HEK293 (cell line): Measurements from ENCODE around the gene DNAJA1.

Experiments used
- BCL11B ChIP-seq: fragments of 450-650 bp; formaldehyde crosslinking; IDR thresholded peaks from 2 replicates; pipeline ENCODE4 v1.5.1; 2016; ENCODE audit warnings: low read depth, missing biosample characterization, missing genetic modification characterization
- EGR2 ChIP-seq: fragments of 450-650 bp; formaldehyde crosslinking; IDR thresholded peaks from 2 replicates; pipeline ENCODE4 v1.5.1; 2016; ENCODE audit warnings: low read depth, missing biosample characterization, missing genetic modification characterization
- GLIS2 ChIP-seq: fragments of 450-650 bp; formaldehyde crosslinking; IDR thresholded peaks from 2 replicates; pipeline ENCODE4 v1.5.1; 2016; ENCODE audit warnings: missing biosample characterization, missing genetic modification characterization
- HOXA7 ChIP-seq: sonication (generic); formaldehyde crosslinking; IDR thresholded peaks from 2 replicates; pipeline ENCODE4 v1.8.1; 2022; ENCODE audit warnings: missing genetic modification reagents, borderline replicate concordance
- KLF9 ChIP-seq: fragments of 450-650 bp; formaldehyde crosslinking; IDR thresholded peaks from 2 replicates; pipeline ENCODE4 v1.5.1; 2016; ENCODE audit warnings: missing biosample characterization, missing genetic modification characterization, low read depth
- MEIS1 ChIP-seq: sonication (generic); formaldehyde crosslinking; IDR thresholded peaks from 2 replicates; pipeline ENCODE4 v1.8.1; 2022; ENCODE audit warnings: missing genetic modification reagents, mild to moderate bottlenecking, borderline replicate concordance
- ZBTB8A ChIP-seq: fragments of 450-650 bp; formaldehyde crosslinking; IDR thresholded peaks from 2 replicates; pipeline ENCODE4 v1.5.1; 2016; ENCODE audit warnings: missing biosample characterization, missing genetic modification characterization
- ZNF112 ChIP-seq: fragments of 450-650 bp; formaldehyde crosslinking; IDR thresholded peaks from 2 replicates; pipeline ENCODE4 v1.5.0; 2017; ENCODE audit warnings: missing biosample characterization, missing genetic modification characterization
- ZNF121 ChIP-seq: fragments of 450-650 bp; formaldehyde crosslinking; IDR thresholded peaks from 2 replicates; pipeline ENCODE4 v1.5.1; 2016; ENCODE audit warnings: missing biosample characterization, missing genetic modification characterization
- ZNF16 ChIP-seq: fragments of 450-650 bp; formaldehyde crosslinking; IDR thresholded peaks from 2 replicates; pipeline ENCODE4 v1.5.1; 2016; ENCODE audit warnings: low read depth, missing biosample characterization, missing genetic modification characterization
- ZNF169 ChIP-seq: fragments of 450-650 bp; formaldehyde crosslinking; IDR thresholded peaks from 2 replicates; pipeline ENCODE4 v1.5.1; 2016; ENCODE audit warnings: missing biosample characterization, missing genetic modification characterization
- ZNF23 ChIP-seq: fragments of 450-650 bp; formaldehyde crosslinking; IDR thresholded peaks from 2 replicates; pipeline ENCODE4 v1.5.1; 2016; ENCODE audit warnings: missing biosample characterization, missing genetic modification characterization, borderline replicate concordance
- ZNF423 ChIP-seq: fragments of 450-650 bp; formaldehyde crosslinking; IDR thresholded peaks from 2 replicates; pipeline ENCODE4 v1.5.1; 2016; ENCODE audit warnings: missing biosample characterization, missing genetic modification characterization
- ZNF426 ChIP-seq: fragments of 450-650 bp; formaldehyde crosslinking; IDR thresholded peaks from 2 replicates; pipeline ENCODE4 v1.5.1; 2017; ENCODE audit warnings: missing biosample characterization, missing genetic modification characterization, mild to moderate bottlenecking, inconsistent platforms, moderate library complexity
- ZNF514 ChIP-seq: fragments of 450-650 bp; formaldehyde crosslinking; IDR thresholded peaks from 2 replicates; pipeline ENCODE4 v1.5.1; 2016; ENCODE audit warnings: missing biosample characterization, missing genetic modification characterization
- ZNF530 ChIP-seq: fragments of 450-650 bp; formaldehyde crosslinking; IDR thresholded peaks from 2 replicates; pipeline ENCODE4 v1.5.1; 2016; ENCODE audit warnings: low read depth, missing biosample characterization, missing genetic modification characterization
- ZNF548 ChIP-seq: fragments of 450-650 bp; formaldehyde crosslinking; IDR thresholded peaks from 2 replicates; pipeline ENCODE4 v1.5.1; 2016; ENCODE audit warnings: missing biosample characterization, missing genetic modification characterization
- ZNF571 ChIP-seq: fragments of 450-650 bp; formaldehyde crosslinking; IDR thresholded peaks from 2 replicates; pipeline ENCODE4 v1.5.0; 2017; ENCODE audit warnings: missing biosample characterization, missing genetic modification characterization
- ZNF585B ChIP-seq: fragments of 450-650 bp; formaldehyde crosslinking; IDR thresholded peaks from 2 replicates; pipeline ENCODE4 v1.5.1; 2016; ENCODE audit warnings: missing biosample characterization, missing genetic modification characterization
- ZNF629 ChIP-seq: fragments of 450-650 bp; formaldehyde crosslinking; IDR thresholded peaks from 2 replicates; pipeline ENCODE4 v1.5.1; 2017; ENCODE audit warnings: missing biosample characterization, missing genetic modification characterization
- ZNF660 ChIP-seq: fragments of 450-650 bp; IDR thresholded peaks from 2 replicates; pipeline ENCODE4 v1.5.1; 2018; ENCODE audit warnings: missing biosample characterization, mild to moderate bottlenecking, missing genetic modification characterization
- ZNF707 ChIP-seq: fragments of 450-650 bp; formaldehyde crosslinking; IDR thresholded peaks from 2 replicates; pipeline ENCODE4 v1.5.1; 2016; ENCODE audit warnings: missing biosample characterization, missing genetic modification characterization
- ZSCAN23 ChIP-seq: fragments of 450-650 bp; formaldehyde crosslinking; IDR thresholded peaks from 2 replicates; pipeline ENCODE4 v1.5.1; 2016; ENCODE audit warnings: missing biosample characterization, missing genetic modification characterization
- ZSCAN30 ChIP-seq: fragments of 450-650 bp; IDR thresholded peaks from 2 replicates; pipeline ENCODE4 v1.5.1; 2018; ENCODE audit warnings: missing biosample characterization, mild to moderate bottlenecking, missing genetic modification characterization, moderate library complexity
- ZXDB ChIP-seq: fragments of 450-650 bp; formaldehyde crosslinking; IDR thresholded peaks from 2 replicates; pipeline ENCODE4 v1.5.1; 2016; ENCODE audit warnings: missing biosample characterization, missing genetic modification characterization
- TF ChIP-seq, protein P1 (sequence below): fragments of 450-650 bp; IDR thresholded peaks from 2 replicates; pipeline ENCODE4 v1.5.1; 2018; ENCODE audit warnings: missing biosample characterization, mild to moderate bottlenecking, missing genetic modification characterization
- TF ChIP-seq, protein P2 (sequence below): fragments of 450-650 bp; formaldehyde crosslinking; IDR thresholded peaks from 2 replicates; pipeline ENCODE4 v1.5.1; 2016; ENCODE audit warnings: missing biosample characterization, missing genetic modification characterization
- TF ChIP-seq, protein P3 (sequence below): fragments of 450-650 bp; formaldehyde crosslinking; IDR thresholded peaks from 2 replicates; pipeline ENCODE4 v1.5.1; 2017; ENCODE audit warnings: missing biosample characterization, mild to moderate bottlenecking, missing genetic modification characterization, moderate library complexity
- TF ChIP-seq, protein P4 (sequence below): fragments of 450-650 bp; IDR thresholded peaks from 2 replicates; pipeline ENCODE4 v1.5.1; 2018; ENCODE audit warnings: missing biosample characterization, missing genetic modification characterization
- TF ChIP-seq, protein P5 (sequence below): fragments of 450-650 bp; formaldehyde crosslinking; IDR thresholded peaks from 2 replicates; pipeline ENCODE4 v1.5.1; 2016; ENCODE audit warnings: missing biosample characterization, missing genetic modification characterization

The DNAJA1 gene

DNA sequence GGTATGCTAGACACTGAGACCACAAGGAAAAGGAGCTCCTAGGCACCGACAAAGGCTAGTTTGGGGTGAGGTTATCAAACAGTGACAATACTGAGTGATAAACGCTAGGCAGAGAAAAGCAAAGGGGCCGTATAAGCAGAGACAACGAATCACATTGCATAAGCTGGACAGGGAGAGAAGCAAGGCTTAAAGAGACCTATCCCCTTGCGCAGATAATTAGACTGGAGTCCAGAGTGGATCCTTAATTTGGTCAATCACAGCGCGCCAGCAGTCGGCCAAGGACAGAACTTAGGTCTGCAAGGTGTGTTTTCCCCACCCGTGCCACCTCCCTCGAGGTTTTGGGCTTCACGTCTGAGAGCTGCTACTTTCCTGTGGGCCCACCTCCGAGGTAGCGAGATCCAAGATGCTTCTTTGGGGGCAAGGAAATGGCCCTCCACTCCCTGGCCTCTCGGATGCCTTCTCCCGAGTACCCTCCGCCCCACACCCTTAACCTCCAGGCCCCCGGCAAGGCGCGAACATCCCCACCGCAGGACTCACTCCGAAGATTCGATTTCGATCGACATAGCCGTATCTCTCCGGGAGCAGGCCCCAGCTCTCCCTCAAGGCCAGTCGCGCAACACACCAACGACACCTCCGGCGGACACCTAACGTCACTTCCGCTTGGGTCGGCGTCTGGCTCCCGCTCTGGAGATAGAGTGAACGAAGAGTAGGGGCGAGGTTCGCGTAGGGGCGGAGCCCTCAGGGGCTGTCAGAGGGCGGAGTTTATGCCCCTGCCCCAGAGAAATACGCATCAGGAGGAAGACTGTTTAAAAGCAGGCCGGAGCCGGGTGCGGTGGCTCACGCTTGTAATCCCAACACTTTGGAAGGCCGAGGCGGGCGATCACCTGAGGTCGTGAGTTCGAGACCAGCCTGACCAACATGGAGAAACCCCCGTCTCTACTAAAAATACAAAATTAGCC lies 51.3 kb downstream of the DNAJA1 start, which contains the start of gene SMU1 (continued):
- TF ChIP-seq ZNF629 (peak; percentile 89), ZNF530 (tag by site-specific recombination) (no peak), ZNF660 (tag by site-specific recombination) (peak; percentile 78), ZNF585B (no peak), ZXDB (tag by site-specific recombination) (peak; percentile 95), MEIS1 (no peak), ZNF571 (tag by site-specific recombination) (no peak), ZSCAN30 (tag by site-specific recombination) (no peak), HOXA7 (CRISPR knock-in tag) (no peak), ZNF426 (tag by site-specific recombination) (no peak), ZNF169 (no peak), KLF9 (no peak), ZBTB8A (tag by site-specific recombination) (peak; percentile 62), ZNF121 (tag by site-specific recombination) (no peak), ZNF707 (tag by site-specific recombination) (no peak), ZNF16 (tag by site-specific recombination) (no peak), BCL11B (tag by site-specific recombination) (0 out of 2 replicates have a peak, but pooled peaks have one; percentile 23), ZSCAN23 (tag by site-specific recombination) (no peak), EGR2 (no peak), ZNF514 (tag by site-specific recombination) (no peak), ZNF23 (no peak), ZNF423 (no peak), ZNF112 (tag by site-specific recombination) (no peak), ZNF548 (tag by site-specific recombination) (no peak), GLIS2 (tag by site-specific recombination) (peak; percentile 79)
- TF ChIP-seq, protein P1, sequence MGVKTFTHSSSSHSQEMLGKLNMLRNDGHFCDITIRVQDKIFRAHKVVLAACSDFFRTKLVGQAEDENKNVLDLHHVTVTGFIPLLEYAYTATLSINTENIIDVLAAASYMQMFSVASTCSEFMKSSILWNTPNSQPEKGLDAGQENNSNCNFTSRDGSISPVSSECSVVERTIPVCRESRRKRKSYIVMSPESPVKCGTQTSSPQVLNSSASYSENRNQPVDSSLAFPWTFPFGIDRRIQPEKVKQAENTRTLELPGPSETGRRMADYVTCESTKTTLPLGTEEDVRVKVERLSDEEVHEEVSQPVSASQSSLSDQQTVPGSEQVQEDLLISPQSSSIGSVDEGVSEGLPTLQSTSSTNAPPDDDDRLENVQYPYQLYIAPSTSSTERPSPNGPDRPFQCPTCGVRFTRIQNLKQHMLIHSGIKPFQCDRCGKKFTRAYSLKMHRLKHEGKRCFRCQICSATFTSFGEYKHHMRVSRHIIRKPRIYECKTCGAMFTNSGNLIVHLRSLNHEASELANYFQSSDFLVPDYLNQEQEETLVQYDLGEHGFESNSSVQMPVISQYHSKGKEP: no peak; the same call in 1 of the 2 replicates
- TF ChIP-seq, protein P2, sequence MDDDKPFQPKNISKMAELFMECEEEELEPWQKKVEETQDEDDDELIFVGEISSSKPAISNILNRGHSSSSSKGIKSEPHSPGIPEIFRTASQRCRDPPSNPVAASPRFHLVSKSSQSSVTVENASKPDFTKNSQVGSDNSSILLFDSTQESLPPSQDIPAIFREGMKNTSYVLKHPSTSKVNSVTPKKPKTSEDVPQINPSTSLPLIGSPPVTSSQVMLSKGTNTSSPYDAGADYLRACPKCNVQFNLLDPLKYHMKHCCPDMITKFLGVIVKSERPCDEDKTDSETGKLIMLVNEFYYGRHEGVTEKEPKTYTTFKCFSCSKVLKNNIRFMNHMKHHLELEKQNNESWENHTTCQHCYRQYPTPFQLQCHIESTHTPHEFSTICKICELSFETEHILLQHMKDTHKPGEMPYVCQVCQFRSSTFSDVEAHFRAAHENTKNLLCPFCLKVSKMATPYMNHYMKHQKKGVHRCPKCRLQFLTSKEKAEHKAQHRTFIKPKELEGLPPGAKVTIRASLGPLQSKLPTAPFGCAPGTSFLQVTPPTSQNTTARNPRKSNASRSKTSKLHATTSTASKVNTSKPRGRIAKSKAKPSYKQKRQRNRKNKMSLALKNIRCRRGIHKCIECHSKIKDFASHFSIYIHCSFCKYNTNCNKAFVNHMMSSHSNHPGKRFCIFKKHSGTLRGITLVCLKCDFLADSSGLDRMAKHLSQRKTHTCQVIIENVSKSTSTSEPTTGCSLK (tag by site-specific recombination): no peak
- TF ChIP-seq, protein P3, sequence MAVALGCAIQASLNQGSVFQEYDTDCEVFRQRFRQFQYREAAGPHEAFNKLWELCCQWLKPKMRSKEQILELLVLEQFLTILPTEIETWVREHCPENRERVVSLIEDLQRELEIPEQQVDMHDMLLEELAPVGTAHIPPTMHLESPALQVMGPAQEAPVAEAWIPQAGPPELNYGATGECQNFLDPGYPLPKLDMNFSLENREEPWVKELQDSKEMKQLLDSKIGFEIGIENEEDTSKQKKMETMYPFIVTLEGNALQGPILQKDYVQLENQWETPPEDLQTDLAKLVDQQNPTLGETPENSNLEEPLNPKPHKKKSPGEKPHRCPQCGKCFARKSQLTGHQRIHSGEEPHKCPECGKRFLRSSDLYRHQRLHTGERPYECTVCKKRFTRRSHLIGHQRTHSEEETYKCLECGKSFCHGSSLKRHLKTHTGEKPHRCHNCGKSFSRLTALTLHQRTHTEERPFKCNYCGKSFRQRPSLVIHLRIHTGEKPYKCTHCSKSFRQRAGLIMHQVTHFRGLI: no peak
- TF ChIP-seq, protein P4, sequence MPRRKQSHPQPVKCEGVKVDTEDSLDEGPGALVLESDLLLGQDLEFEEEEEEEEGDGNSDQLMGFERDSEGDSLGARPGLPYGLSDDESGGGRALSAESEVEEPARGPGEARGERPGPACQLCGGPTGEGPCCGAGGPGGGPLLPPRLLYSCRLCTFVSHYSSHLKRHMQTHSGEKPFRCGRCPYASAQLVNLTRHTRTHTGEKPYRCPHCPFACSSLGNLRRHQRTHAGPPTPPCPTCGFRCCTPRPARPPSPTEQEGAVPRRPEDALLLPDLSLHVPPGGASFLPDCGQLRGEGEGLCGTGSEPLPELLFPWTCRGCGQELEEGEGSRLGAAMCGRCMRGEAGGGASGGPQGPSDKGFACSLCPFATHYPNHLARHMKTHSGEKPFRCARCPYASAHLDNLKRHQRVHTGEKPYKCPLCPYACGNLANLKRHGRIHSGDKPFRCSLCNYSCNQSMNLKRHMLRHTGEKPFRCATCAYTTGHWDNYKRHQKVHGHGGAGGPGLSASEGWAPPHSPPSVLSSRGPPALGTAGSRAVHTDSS (tag by site-specific recombination): peak; percentile 58; the same call in 1 of the 2 replicates
- TF ChIP-seq, protein P5, sequence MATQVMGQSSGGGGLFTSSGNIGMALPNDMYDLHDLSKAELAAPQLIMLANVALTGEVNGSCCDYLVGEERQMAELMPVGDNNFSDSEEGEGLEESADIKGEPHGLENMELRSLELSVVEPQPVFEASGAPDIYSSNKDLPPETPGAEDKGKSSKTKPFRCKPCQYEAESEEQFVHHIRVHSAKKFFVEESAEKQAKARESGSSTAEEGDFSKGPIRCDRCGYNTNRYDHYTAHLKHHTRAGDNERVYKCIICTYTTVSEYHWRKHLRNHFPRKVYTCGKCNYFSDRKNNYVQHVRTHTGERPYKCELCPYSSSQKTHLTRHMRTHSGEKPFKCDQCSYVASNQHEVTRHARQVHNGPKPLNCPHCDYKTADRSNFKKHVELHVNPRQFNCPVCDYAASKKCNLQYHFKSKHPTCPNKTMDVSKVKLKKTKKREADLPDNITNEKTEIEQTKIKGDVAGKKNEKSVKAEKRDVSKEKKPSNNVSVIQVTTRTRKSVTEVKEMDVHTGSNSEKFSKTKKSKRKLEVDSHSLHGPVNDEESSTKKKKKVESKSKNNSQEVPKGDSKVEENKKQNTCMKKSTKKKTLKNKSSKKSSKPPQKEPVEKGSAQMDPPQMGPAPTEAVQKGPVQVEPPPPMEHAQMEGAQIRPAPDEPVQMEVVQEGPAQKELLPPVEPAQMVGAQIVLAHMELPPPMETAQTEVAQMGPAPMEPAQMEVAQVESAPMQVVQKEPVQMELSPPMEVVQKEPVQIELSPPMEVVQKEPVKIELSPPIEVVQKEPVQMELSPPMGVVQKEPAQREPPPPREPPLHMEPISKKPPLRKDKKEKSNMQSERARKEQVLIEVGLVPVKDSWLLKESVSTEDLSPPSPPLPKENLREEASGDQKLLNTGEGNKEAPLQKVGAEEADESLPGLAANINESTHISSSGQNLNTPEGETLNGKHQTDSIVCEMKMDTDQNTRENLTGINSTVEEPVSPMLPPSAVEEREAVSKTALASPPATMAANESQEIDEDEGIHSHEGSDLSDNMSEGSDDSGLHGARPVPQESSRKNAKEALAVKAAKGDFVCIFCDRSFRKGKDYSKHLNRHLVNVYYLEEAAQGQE: no peak
